Psoas muscle (tissue), 8 donors: ENCODE data around the gene SUGP2. TPM values are rescaled to one million over a fixed set of nuclear protein-coding genes. Genes with fewer than 3 reads are reported as not detected.
A peak's percentile ranks its signal among the peaks of the same experiment; 100 is the strongest.

Source experiments
- ATAC-seq, 4 donors: fragments of 200-7000 bp; cut with Tn5 transposase; one replicate each; pipeline ENCODE4 v1.9.1; 2020; ENCODE audit warnings: moderate library complexity in 3 of 4, mild to moderate bottlenecking in 2 of 4
- DNase-seq, 2 donors: peaks; one replicate each; pipeline ENCODE4 v3.0.0-alpha.2; 2020
- H3K27ac ChIP-seq: fragments of 200-600 bp; one replicate; pipeline ENCODE4 v1.8.0; 2022
- H3K27me3 ChIP-seq, 3 donors: fragments of 200-600 bp in 1 of 3; one replicate each; pipeline versions ENCODE4 v1.6.1 to v1.8.0; 2013 to 2022; ENCODE audit warnings: low read length in 2 of 3, mild to moderate bottlenecking in 2 of 3, moderate library complexity in 1 of 3; ENCODE audit not compliant: insufficient read depth in 3 of 3
- H3K36me3 ChIP-seq, 2 donors: fragments of 200-600 bp in 1 of 2; one replicate each; pipeline versions ENCODE4 v1.6.1 to v1.8.0; 2013 to 2022; ENCODE audit warnings: low read depth in 1 of 2, mild to moderate bottlenecking in 1 of 2, moderate library complexity in 1 of 2; ENCODE audit not compliant: insufficient read depth in 1 of 2
- H3K4me1 ChIP-seq: fragments of 200-600 bp; one replicate; pipeline ENCODE4 v1.8.0; 2022
- H3K4me3 ChIP-seq: fragments of 200-600 bp; one replicate; pipeline ENCODE4 v1.8.0; 2022; ENCODE audit warnings: mild to moderate bottlenecking
- H3K9me3 ChIP-seq: fragments of 200-600 bp; one replicate; pipeline ENCODE4 v1.8.0; 2022
- WGBS, 3 donors: extraction: QIAGEN DNeasy Blood & Tissue Kit; methylation state at CpG; one replicate each; pipeline versions ENCODE4 v1.1.6 to v1.1.7; 2013; 5-methylcytosine and 5-hydroxymethylcytosine counted together
- intact Hi-C, 2 donors: fragments of 100-400 bp; cut with DNase I; formaldehyde crosslinking; loops; one replicate each; pipeline versions ENCODE4 v1.11.0 to v1.14.2; 2022
- polyA plus RNA-seq, 3 donors: library from polyadenylated mRNA; stranded (reverse); fragments of 200-250 nt; gene quantifications; one replicate each; pipeline ENCODE4 v1.2.3, GENCODE V29; 2013
- total RNA-seq, 4 donors: library from RNA; stranded (reverse); fragmentation: NEBNext Ultra II Directional in 2 of 4; extraction: Animal tissue kit (Norgen Biotek cat#: 25700) in 2 of 4; gene quantifications; one replicate each; pipeline versions ENCODE4 v1.2.1 to v1.2.4, GENCODE V29; 2021 to 2023
- TF ChIP-seq, protein P1 (sequence below): fragments of 200-600 bp; IDR thresholded peaks from one replicate; pipeline ENCODE4 v1.8.0; 2022; ENCODE audit warnings: antibody characterized with exemption
- donor health status: healthy with polysubstance abuse.
- donor health status: DM: no; HTN: no; CAD: no; lungs with moderate emphysema.
- donor health status: Bipolar disorder and iron deficiency.
- donor health status: healthy.
- donor health status: DM: yes; HTN: yes; CAD: no.
- donor health status: DM: no; HTN: no; CAD: no.
- donor health status: DM: no; HTN: no; CAD: no.
- donor health status: DM: yes; HTN: yes; CAD: no.

Gene SUGP2
- total and polyA plus RNA-seq, 7 donors: 31.8 to 53.3 (median 43.9) TPM

DNA sequence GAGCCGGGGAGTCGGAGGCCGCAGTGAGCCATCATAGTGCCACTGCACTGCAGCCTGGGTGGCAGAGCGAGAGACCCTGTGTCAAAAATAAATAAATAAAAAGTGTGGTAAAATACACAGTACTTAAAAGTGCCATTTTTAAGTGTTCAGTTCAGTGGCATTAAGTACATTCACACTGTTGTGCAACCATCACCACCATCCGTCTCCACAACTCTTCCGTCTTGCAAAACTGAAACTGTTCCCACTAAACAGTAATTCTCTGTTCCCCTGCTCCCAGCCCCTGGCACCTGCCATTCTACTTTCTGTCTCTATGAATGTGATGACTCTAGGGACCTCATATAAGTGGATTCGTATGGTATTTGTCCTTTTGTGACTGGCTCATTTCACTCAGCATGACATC is 43.8 kb upstream of the SUGP2 start:
- H3K27ac ChIP-seq: no peak overlapping the region
- no peak for ATAC-seq

DNA sequence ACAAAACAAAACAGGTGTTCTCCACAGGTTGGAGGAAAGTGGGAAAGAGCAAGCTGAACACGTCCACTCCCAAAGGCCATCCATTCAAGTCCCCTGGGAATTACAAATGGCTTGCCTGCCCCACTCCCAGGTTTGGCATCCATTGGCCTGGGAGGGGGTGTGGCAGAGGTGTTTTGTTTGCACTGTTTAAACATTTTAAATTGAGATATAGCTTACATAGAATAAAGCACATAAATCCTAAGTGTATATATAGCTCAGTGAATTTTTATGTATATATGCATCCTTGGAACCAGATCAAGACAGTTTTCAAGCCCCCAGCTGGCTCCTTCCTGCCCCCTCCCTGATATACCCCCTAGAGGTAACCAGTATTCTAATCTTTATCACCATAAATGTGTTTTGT is 43.2 kb upstream of the SUGP2 start:
- WGBS, 3 donors: 57 to 89% (median 79%) methylated on average over 1 of the region's 1 CpG
- H3K9me3 ChIP-seq: no peaks in the 10 kb centered on the region
- no peaks in the 10 kb centered on the region for H3K27me3 ChIP-seq
- DNase-seq (no peak), ATAC-seq (no peak)
- H3K4me3 ChIP-seq: no peak overlapping the region
- TF ChIP-seq, protein P1, sequence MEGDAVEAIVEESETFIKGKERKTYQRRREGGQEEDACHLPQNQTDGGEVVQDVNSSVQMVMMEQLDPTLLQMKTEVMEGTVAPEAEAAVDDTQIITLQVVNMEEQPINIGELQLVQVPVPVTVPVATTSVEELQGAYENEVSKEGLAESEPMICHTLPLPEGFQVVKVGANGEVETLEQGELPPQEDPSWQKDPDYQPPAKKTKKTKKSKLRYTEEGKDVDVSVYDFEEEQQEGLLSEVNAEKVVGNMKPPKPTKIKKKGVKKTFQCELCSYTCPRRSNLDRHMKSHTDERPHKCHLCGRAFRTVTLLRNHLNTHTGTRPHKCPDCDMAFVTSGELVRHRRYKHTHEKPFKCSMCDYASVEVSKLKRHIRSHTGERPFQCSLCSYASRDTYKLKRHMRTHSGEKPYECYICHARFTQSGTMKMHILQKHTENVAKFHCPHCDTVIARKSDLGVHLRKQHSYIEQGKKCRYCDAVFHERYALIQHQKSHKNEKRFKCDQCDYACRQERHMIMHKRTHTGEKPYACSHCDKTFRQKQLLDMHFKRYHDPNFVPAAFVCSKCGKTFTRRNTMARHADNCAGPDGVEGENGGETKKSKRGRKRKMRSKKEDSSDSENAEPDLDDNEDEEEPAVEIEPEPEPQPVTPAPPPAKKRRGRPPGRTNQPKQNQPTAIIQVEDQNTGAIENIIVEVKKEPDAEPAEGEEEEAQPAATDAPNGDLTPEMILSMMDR: no peak
- H3K4me1 ChIP-seq: peaks cover 11% of the 10 kb centered on the region
- intact Hi-C loops: no loop called here
- peaks cover 0 to 33% of the 10 kb centered on the region in 2 donors for H3K36me3 ChIP-seq
- no peak overlapping the region for H3K27ac ChIP-seq

More for the DNA sequence above, 43.8 kb upstream of the SUGP2 start:
- no peaks in the 10 kb centered on the region for H3K27me3 ChIP-seq
- TF ChIP-seq, protein P1: no peak
- peaks cover 11% of the 10 kb centered on the region for H3K4me1 ChIP-seq
- peaks cover 0 to 33% of the 10 kb centered on the region in 2 donors for H3K36me3 ChIP-seq
- H3K4me3 ChIP-seq: no peak overlapping the region
- intact Hi-C loops: no loop called here
- no peak for DNase-seq
- 93 to 95% (median 94%) methylated on average over 7 of the region's 7 CpGs for WGBS, 3 donors
- H3K9me3 ChIP-seq: no peaks in the 10 kb centered on the region

DNA sequence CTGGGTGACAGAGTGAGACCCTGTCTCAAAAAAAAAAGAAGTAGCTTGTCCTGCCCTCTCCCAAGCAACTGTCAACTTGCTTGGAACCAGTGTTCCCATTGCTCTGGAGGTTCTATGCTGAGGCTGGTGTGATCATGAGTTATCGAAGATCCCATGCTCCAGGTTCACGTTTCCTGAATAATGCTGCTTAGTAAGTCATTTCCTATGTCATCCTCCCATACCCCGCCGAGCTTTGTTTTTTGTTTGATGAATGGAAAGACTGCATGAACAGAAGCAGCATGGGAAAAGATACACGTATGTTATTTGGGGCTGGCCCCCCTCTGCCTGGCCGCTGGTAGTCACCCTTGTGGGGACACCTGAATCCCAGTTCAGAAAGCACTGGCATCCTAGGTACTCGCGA is 41.8 kb upstream of the SUGP2 start:
- WGBS, 3 donors: 88 to 91% (median 90%) methylated on average over 8 of the region's 8 CpGs
- DNase-seq (no peak), ATAC-seq (no peak)
- Histone ChIP-seq H3K4me1 (peaks cover 11% of the 10 kb centered on the region), H3K36me3 (peaks cover 0 to 29% of the 10 kb centered on the region in 2 donors), H3K27me3 (no peaks in the 10 kb centered on the region), H3K9me3 (no peaks in the 10 kb centered on the region), H3K4me3 (no peak overlapping the region), H3K27ac (no peak overlapping the region)
- intact Hi-C loops: no loop called here
- TF ChIP-seq, protein P1: no peak

GRCh38 chr19:19074196-19074882 is 41.0 kb upstream of the SUGP2 start:
- peak in 2 of 4 donors; percentile 17 to 32 for ATAC-seq

More at GRCh38 chr19:19074196-19074882, 41.0 kb upstream of the SUGP2 start:
- intact Hi-C loops: no loop called here
- Histone ChIP-seq H3K9me3 (no peaks in the 10 kb centered on the region), H3K36me3 (peaks cover 0 to 29% of the 10 kb centered on the region in 2 donors), H3K27me3 (no peaks in the 10 kb centered on the region), H3K4me3 (no peak overlapping the region), H3K27ac (no peak overlapping the region), H3K4me1 (peaks cover 16% of the 10 kb centered on the region)
- TF ChIP-seq, protein P1: no peak
- no peak for DNase-seq
- WGBS, 3 donors: 48 to 64% (median 57%) methylated on average over 13 of the region's 13 CpGs
